DND-41 (cell line): ENCODE measurements around the gene ZNF695.

Source experiments
- ATAC-seq: fragments of 200-7000 bp; cut with Tn5 transposase; 3 replicates; pipeline ENCODE4 v1.9.1; 2021; ENCODE audit warnings: low read depth; ENCODE audit not compliant: insufficient read depth
- DNase-seq: peaks from one replicate; pipeline ENCODE4 v3.0.0-alpha.2; 2020
- H2AFZ ChIP-seq: 2 replicates; pipeline ENCODE4 v1.6.0; 2012; ENCODE audit warnings: low read depth, low read length
- H3K27ac ChIP-seq: 2 replicates; pipeline ENCODE4 v1.5.1; 2012; ENCODE audit warnings: low read length, inconsistent platforms
- H3K27me3 ChIP-seq: fragments of 200-600 bp; sonication (generic); 2 replicates; pipeline ENCODE4 v1.6.0; 2012; ENCODE audit warnings: low read length, mild to moderate bottlenecking, inconsistent platforms; ENCODE audit not compliant: insufficient read depth, poor library complexity
- H3K36me3 ChIP-seq: 2 replicates; pipeline ENCODE4 v1.5.1; 2012; ENCODE audit warnings: low read length, inconsistent platforms; ENCODE audit not compliant: insufficient read depth
- H3K4me1 ChIP-seq: 2 replicates; pipeline ENCODE4 v1.5.1; 2012; ENCODE audit warnings: mild to moderate bottlenecking, low read length; ENCODE audit not compliant: insufficient read depth
- H3K4me2 ChIP-seq: 2 replicates; pipeline ENCODE4 v1.6.0; 2012; ENCODE audit warnings: mild to moderate bottlenecking, moderate library complexity, low read length, inconsistent platforms; ENCODE audit not compliant: insufficient read depth
- H3K4me3 ChIP-seq, 2 experiments: fragments of 200-600 bp in 1 of 2; shearing (Covaris generic) in 1 of 2; 2 replicates each; pipeline ENCODE4 v1.5.1; 2012 to 2016; ENCODE audit warnings: inconsistent platforms in 2 of 2, low read length in 2 of 2, mild to moderate bottlenecking in 2 of 2, low read depth in 1 of 2, moderate library complexity in 1 of 2
- H3K79me2 ChIP-seq: 2 replicates; pipeline ENCODE4 v1.6.0; 2012; ENCODE audit warnings: low read length, inconsistent platforms; ENCODE audit not compliant: insufficient read depth
- H3K9ac ChIP-seq: 2 replicates; pipeline ENCODE4 v1.6.0; 2012; ENCODE audit warnings: low read depth, mild to moderate bottlenecking, inconsistent platforms, low read length, moderate library complexity
- H3K9me3 ChIP-seq: 2 replicates; pipeline ENCODE4 v1.5.1; 2012; ENCODE audit warnings: low read length, moderate library complexity, mild to moderate bottlenecking, inconsistent platforms; ENCODE audit not compliant: insufficient read depth, severe bottlenecking
- H4K20me1 ChIP-seq: 2 replicates; pipeline ENCODE4 v1.6.0; 2012; ENCODE audit warnings: low read length; ENCODE audit not compliant: insufficient read depth
- EZH2 ChIP-seq: IDR thresholded peaks from 3 replicates; pipeline ENCODE4 v1.6.1; 2012; ENCODE audit warnings: borderline replicate concordance, low read depth, mild to moderate bottlenecking, moderate library complexity, low read length, inconsistent platforms; ENCODE audit not compliant: severe bottlenecking
- TF ChIP-seq, protein P1 (sequence below): IDR thresholded peaks from 2 replicates; pipeline ENCODE4 v1.5.1; 2012; ENCODE audit warnings: borderline replicate concordance, low read length, moderate library complexity, mild to moderate bottlenecking; ENCODE audit not compliant: poor library complexity, severe bottlenecking; ENCODE audit errors: extremely low read depth

ZNF695 gene

DNA sequence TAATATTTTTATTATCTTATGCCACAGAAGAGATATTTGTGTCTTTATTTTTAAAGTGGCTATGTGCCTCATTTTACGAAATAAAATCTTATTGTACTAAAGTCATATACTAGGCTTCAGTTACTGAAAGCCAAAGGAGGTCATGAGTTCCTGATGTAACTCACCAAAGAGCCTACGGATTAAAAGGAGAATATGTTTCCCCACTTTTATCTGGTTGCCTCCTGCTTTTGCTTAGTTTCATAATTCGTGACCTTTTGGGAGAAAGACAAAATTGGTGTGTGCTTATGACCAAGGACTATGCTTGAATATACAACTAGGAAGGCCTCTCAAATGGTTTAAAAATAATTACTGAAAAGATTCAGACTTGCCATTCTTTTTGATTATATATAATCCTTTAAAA lies 57.9 kb downstream of the ZNF695 start:
- Histone ChIP-seq H3K9ac (no peak overlapping the region), H3K27me3 (no peaks in the 10 kb centered on the region), H2AFZ (no peak overlapping the region), H3K4me3 (no peak overlapping the region), H3K79me2 (no peaks in the 10 kb centered on the region), H3K27ac (no peak overlapping the region), H3K36me3 (peaks cover 29% of the 10 kb centered on the region), H4K20me1 (no peaks in the 10 kb centered on the region), H3K9me3 (no peaks in the 10 kb centered on the region), H3K4me2 (no peak overlapping the region), H3K4me1 (no peaks in the 10 kb centered on the region)
- DNase-seq (no peak), ATAC-seq (no peak)
- TF ChIP-seq, protein P1, sequence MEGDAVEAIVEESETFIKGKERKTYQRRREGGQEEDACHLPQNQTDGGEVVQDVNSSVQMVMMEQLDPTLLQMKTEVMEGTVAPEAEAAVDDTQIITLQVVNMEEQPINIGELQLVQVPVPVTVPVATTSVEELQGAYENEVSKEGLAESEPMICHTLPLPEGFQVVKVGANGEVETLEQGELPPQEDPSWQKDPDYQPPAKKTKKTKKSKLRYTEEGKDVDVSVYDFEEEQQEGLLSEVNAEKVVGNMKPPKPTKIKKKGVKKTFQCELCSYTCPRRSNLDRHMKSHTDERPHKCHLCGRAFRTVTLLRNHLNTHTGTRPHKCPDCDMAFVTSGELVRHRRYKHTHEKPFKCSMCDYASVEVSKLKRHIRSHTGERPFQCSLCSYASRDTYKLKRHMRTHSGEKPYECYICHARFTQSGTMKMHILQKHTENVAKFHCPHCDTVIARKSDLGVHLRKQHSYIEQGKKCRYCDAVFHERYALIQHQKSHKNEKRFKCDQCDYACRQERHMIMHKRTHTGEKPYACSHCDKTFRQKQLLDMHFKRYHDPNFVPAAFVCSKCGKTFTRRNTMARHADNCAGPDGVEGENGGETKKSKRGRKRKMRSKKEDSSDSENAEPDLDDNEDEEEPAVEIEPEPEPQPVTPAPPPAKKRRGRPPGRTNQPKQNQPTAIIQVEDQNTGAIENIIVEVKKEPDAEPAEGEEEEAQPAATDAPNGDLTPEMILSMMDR, result no peak
- TF ChIP-seq EZH2, result no peak

- Histone ChIP-seq H2AFZ (no peak overlapping the region), H3K9ac (no peak overlapping the region), H3K9me3 (no peaks in the 10 kb centered on the region), H3K79me2 (no peaks in the 10 kb centered on the region), H3K36me3 (peaks cover 27% of the 10 kb centered on the region), H3K27me3 (no peaks in the 10 kb centered on the region), H3K4me1 (no peaks in the 10 kb centered on the region), H3K27ac (no peak overlapping the region), H3K4me2 (no peak overlapping the region), H3K4me3 (no peak overlapping the region), H4K20me1 (no peaks in the 10 kb centered on the region)
- TF ChIP-seq EZH2, result no peak
- TF ChIP-seq, protein P1, result no peak
- ATAC-seq (no peak), DNase-seq (no peak)
Measured at GRCh38 chr1:246947255-246947654, 60.6 kb downstream of the ZNF695 start.

GRCh38 chr1:246946366-246946765 lies 61.5 kb downstream of the ZNF695 start:
- Histone ChIP-seq H3K79me2 (no peaks in the 10 kb centered on the region), H2AFZ (no peak overlapping the region), H3K4me3 (no peak overlapping the region), H3K27ac (no peak overlapping the region), H3K36me3 (peaks cover 26% of the 10 kb centered on the region), H3K27me3 (no peaks in the 10 kb centered on the region), H3K4me1 (no peaks in the 10 kb centered on the region), H4K20me1 (no peaks in the 10 kb centered on the region), H3K4me2 (no peak overlapping the region), H3K9ac (no peak overlapping the region), H3K9me3 (no peaks in the 10 kb centered on the region)
- DNase-seq (no peak), ATAC-seq (no peak)
- TF ChIP-seq, protein P1, result no peak
- TF ChIP-seq EZH2, result no peak
